Fibroblast of lung (primary cell): ENCODE data around the gene GLB1L3.

Experiments used
- EZH2 ChIP-seq: IDR thresholded peaks from 2 replicates; pipeline ENCODE4 v1.5.1; 2012; ENCODE audit warnings: low read length, control low read depth, mild to moderate bottlenecking; ENCODE audit errors: missing control alignments
- TF ChIP-seq, protein P1 (sequence below), 2 donors: IDR thresholded peaks in 1 of 2; conservative IDR thresholded peaks in 1 of 2; 1 replicate in 1 of 2; 2 replicates in 1 of 2; pipeline ENCODE4 v1.5.1; 2011 to 2012; ENCODE audit warnings: low read length in 2 of 2, control low read depth in 1 of 2, inconsistent platforms in 1 of 2, low read depth in 1 of 2, mild to moderate bottlenecking in 1 of 2

DNA sequence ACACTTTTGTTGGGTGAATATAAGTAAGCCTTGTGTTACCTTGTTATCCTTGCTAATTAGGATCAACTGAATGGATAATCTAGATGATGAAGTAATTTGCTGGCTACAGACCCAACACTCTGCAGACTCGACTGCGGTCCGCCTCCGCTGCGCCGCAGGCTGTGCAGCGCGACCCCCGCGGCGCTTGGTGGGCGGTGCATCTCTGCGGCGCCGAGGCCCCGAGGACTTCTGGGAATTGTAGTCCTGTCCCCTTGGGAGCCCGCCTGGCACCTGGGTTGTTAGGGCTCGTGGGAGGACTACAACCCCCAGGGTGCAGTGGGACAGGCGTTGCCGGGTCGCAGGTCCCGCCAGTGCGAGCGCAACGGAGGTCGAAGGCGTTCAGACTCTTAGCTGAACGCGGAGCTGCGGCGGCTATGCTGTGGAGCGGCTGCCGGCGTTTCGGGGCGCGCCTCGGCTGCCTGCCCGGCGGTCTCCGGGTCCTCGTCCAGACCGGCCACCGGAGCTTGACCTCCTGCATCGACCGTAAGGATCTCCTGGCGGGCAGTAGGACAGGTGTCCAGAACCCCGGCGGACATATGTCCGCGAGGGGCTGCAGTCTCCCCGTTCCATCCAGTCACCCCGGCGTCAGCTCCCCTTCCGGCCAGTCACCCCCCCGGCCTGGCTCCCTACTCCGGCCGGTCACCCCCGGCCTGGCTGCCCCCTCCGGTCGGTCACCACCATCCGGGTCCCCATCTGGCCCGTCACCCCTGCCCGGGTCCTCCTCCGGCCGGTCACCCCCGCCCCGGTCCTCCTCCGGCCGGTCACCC, 22.8 kb upstream of the GLB1L3 start, which contains the start of the genes ACAD8 and THYN1:
- TF ChIP-seq, protein P1, sequence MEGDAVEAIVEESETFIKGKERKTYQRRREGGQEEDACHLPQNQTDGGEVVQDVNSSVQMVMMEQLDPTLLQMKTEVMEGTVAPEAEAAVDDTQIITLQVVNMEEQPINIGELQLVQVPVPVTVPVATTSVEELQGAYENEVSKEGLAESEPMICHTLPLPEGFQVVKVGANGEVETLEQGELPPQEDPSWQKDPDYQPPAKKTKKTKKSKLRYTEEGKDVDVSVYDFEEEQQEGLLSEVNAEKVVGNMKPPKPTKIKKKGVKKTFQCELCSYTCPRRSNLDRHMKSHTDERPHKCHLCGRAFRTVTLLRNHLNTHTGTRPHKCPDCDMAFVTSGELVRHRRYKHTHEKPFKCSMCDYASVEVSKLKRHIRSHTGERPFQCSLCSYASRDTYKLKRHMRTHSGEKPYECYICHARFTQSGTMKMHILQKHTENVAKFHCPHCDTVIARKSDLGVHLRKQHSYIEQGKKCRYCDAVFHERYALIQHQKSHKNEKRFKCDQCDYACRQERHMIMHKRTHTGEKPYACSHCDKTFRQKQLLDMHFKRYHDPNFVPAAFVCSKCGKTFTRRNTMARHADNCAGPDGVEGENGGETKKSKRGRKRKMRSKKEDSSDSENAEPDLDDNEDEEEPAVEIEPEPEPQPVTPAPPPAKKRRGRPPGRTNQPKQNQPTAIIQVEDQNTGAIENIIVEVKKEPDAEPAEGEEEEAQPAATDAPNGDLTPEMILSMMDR (conservative IDR thresholded peaks at IDR 0.05 in 1 of 2, IDR thresholded peaks at IDR 0.05 in 1 of 2; ENCODE audit: low read depth in 1 of 2, low read length in 2 of 2) = peak; percentile 9 to 28
- TF ChIP-seq EZH2 = no peak
